Astrocyte of the spinal cord (primary cell): Measurements from ENCODE around the gene QSOX1.

Source experiments
- DNase-seq: peaks from one replicate; pipeline ENCODE4 v3.0.0; 2011; ENCODE audit warnings: low read depth, low spot score
- H3K4me3 ChIP-seq: 2 replicates; pipeline ENCODE4 v1.5.1; 2011; ENCODE audit warnings: low read depth, mild to moderate bottlenecking, low read length, moderate library complexity
- in situ Hi-C: cut with HindIII; loops from 2 replicates; pipeline ENCODE4 v1.10.0; 2017; ENCODE audit warnings: low sequenced_read_pairs
- TF ChIP-seq, protein P1 (sequence below): IDR thresholded peaks from 2 replicates; pipeline ENCODE4 v1.5.1; 2012; ENCODE audit warnings: low read depth, mild to moderate bottlenecking, low read length, inconsistent platforms

QSOX1 gene, protein sequence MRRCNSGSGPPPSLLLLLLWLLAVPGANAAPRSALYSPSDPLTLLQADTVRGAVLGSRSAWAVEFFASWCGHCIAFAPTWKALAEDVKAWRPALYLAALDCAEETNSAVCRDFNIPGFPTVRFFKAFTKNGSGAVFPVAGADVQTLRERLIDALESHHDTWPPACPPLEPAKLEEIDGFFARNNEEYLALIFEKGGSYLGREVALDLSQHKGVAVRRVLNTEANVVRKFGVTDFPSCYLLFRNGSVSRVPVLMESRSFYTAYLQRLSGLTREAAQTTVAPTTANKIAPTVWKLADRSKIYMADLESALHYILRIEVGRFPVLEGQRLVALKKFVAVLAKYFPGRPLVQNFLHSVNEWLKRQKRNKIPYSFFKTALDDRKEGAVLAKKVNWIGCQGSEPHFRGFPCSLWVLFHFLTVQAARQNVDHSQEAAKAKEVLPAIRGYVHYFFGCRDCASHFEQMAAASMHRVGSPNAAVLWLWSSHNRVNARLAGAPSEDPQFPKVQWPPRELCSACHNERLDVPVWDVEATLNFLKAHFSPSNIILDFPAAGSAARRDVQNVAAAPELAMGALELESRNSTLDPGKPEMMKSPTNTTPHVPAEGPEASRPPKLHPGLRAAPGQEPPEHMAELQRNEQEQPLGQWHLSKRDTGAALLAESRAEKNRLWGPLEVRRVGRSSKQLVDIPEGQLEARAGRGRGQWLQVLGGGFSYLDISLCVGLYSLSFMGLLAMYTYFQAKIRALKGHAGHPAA

DNA sequence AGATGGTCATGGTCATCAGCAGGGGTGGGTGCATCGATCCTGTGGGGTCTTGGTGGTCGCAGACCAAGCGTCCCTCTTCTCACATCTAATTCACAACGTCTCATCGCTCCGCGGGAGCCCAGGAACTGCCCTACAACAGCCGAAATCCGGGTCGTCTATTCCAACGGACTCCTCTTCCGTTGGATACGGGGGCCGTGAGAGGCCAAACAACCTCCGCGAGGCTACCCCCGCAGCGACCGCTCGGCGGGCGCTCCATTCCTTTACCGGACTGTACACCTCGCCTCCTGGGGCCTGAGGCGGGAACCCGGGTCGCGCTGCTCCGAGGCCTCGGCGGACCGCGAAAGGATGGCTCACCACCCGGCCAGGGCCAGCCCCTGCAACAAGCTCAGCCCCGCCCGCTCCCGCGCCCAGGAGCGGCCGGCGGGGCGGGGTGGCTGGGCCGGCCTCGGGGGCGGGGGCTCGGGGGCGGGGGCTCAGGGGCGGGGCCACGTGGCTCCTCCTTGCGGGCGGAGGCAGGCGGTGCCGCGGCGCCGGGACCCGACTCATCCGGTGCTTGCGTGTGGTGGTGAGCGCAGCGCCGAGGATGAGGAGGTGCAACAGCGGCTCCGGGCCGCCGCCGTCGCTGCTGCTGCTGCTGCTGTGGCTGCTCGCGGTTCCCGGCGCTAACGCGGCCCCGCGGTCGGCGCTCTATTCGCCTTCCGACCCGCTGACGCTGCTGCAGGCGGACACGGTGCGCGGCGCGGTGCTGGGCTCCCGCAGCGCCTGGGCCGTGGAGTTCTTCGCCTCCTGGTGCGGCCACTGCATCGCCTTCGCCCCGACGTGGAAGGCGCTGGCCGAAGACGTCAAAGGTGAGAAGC, at the start of gene QSOX1:
QSOX1 (plus strand) TSS at position 545 of the 857 bp plus-strand sequence; CDS start at position 584, 39 bp downstream.
- in situ Hi-C loops = no loop called here
- peak within 1 kb of the TSS; percentile 75 for H3K4me3 ChIP-seq
- TF ChIP-seq, protein P1, sequence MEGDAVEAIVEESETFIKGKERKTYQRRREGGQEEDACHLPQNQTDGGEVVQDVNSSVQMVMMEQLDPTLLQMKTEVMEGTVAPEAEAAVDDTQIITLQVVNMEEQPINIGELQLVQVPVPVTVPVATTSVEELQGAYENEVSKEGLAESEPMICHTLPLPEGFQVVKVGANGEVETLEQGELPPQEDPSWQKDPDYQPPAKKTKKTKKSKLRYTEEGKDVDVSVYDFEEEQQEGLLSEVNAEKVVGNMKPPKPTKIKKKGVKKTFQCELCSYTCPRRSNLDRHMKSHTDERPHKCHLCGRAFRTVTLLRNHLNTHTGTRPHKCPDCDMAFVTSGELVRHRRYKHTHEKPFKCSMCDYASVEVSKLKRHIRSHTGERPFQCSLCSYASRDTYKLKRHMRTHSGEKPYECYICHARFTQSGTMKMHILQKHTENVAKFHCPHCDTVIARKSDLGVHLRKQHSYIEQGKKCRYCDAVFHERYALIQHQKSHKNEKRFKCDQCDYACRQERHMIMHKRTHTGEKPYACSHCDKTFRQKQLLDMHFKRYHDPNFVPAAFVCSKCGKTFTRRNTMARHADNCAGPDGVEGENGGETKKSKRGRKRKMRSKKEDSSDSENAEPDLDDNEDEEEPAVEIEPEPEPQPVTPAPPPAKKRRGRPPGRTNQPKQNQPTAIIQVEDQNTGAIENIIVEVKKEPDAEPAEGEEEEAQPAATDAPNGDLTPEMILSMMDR = no peak
- DNase-seq = peak; percentile 88

GRCh38 chr1:180112091-180112490, 42.6 kb upstream of the QSOX1 start:
- in situ Hi-C loops = no loop called here
- TF ChIP-seq, protein P1 = no peak
- no peak for DNase-seq
- H3K4me3 ChIP-seq = no peak overlapping the region

GRCh38 chr1:180112984-180113647, 41.6 kb upstream of the QSOX1 start:
- in situ Hi-C loops = no loop called here
- DNase-seq = no peak
- TF ChIP-seq, protein P1 = no peak
- H3K4me3 ChIP-seq = no peak overlapping the region

GRCh38 chr1:180114396-180114945, 40.2 kb upstream of the QSOX1 start:
- TF ChIP-seq, protein P1 = no peak
- no peak overlapping the region for H3K4me3 ChIP-seq
- no peak for DNase-seq
- in situ Hi-C loops = no loop called here

GRCh38 chr1:180116964-180117763, 37.5 kb upstream of the QSOX1 start:
- TF ChIP-seq, protein P1 = no peak
- in situ Hi-C loops = no loop called here

More at GRCh38 chr1:180116964-180117763, 37.5 kb upstream of the QSOX1 start:
- no peak overlapping the region for H3K4me3 ChIP-seq
- no peak for DNase-seq
